ENCODE data around the gene CLDN5.

- TF ChIP-seq CTCF (IDR thresholded peaks at IDR 0.05) (no peak), POLR2A (IDR thresholded peaks at IDR 0.05) (no peak)
These were observed 14.3 kb downstream of the CLDN5 start for GRCh38 chr22:19509923-19510322.
